Stimulated activated CD8-positive, alpha-beta memory T cell treated with anti-CD3 and anti-CD28 coated beads, Interleukin-4, amount 100 ng/mL, for 24 hours (primary cell): ENCODE measurements around the gene GPC1.

Experiments
- DNase-seq: peaks from one replicate; pipeline ENCODE4 v3.0.0-alpha.2; 2020; ENCODE audit warnings: low read depth

GPC1 gene

GRCh38 chr2:240499309-240500301 is 64.1 kb downstream of the GPC1 start:
- no peak for DNase-seq

GRCh38 chr2:240500561-240501423 is 65.3 kb downstream of the GPC1 start:
- DNase-seq = no peak

GRCh38 chr2:240501531-240501991 is 66.1 kb downstream of the GPC1 start:
- DNase-seq = no peak

GRCh38 chr2:240502059-240502429 is 66.6 kb downstream of the GPC1 start:
- DNase-seq = no peak

GRCh38 chr2:240502430-240503121 is 67.1 kb downstream of the GPC1 start:
- no peak for DNase-seq

GRCh38 chr2:240503375-240503774 is 67.9 kb downstream of the GPC1 start:
- DNase-seq = no peak

- no peak for DNase-seq
Measured at GRCh38 chr2:240503848-240504247, 68.4 kb downstream of the GPC1 start.

GRCh38 chr2:240505910-240506309 is 70.4 kb downstream of the GPC1 start:
- DNase-seq = no peak

GRCh38 chr2:240506406-240507059 is 71.1 kb downstream of the GPC1 start:
- DNase-seq = no peak

GRCh38 chr2:240507060-240507777 is 71.8 kb downstream of the GPC1 start:
- DNase-seq = no peak

- DNase-seq = no peak
Measured at GRCh38 chr2:240507778-240508251, 72.4 kb downstream of the GPC1 start.

GRCh38 chr2:240508832-240509545 is 73.5 kb downstream of the GPC1 start:
- no peak for DNase-seq

- DNase-seq = no peak
Measured at GRCh38 chr2:240509667-240510512, 74.4 kb downstream of the GPC1 start.

- no peak for DNase-seq
Measured at GRCh38 chr2:240510513-240511210, 75.2 kb downstream of the GPC1 start.

GRCh38 chr2:240511351-240512108 is 76.1 kb downstream of the GPC1 start:
- no peak for DNase-seq

- DNase-seq = no peak
Measured at GRCh38 chr2:240512109-240512485, 76.6 kb downstream of the GPC1 start.

- no peak for DNase-seq
Measured at GRCh38 chr2:240512666-240513535, 77.4 kb downstream of the GPC1 start.
